LNCAP (cell line): ENCODE measurements around the gene DBN1.

Experiments used
- CTCF ChIP-seq: fragments of 450-650 bp; IDR thresholded peaks from 2 replicates; pipeline ENCODE4 v1.5.1; 2017; ENCODE audit warnings: mild to moderate bottlenecking

The DBN1 gene

GRCh38 chr5:177486256-177486655, 12.8 kb upstream of the DBN1 start:
- no peak for TF ChIP-seq CTCF

- no peak for TF ChIP-seq CTCF
Observed at GRCh38 chr5:177484902-177485549, 11.6 kb upstream of the DBN1 start.

- no peak for TF ChIP-seq CTCF
Observed at GRCh38 chr5:177483994-177484901, 10.8 kb upstream of the DBN1 start.

GRCh38 chr5:177483042-177483441, 9.6 kb upstream of the DBN1 start:
- no peak for TF ChIP-seq CTCF

- TF ChIP-seq CTCF, result no peak
Observed at GRCh38 chr5:177482359-177482795, 8.9 kb upstream of the DBN1 start.

GRCh38 chr5:177479774-177480173, 6.3 kb upstream of the DBN1 start:
- no peak for TF ChIP-seq CTCF

GRCh38 chr5:177478711-177479646, 5.5 kb upstream of the DBN1 start:
- TF ChIP-seq CTCF, result no peak
